GM12874 (cell line): ENCODE measurements around the gene HDAC4.

Source experiments
- CTCF ChIP-seq: IDR thresholded peaks from 2 replicates; pipeline ENCODE4 v1.5.1; 2011; ENCODE audit warnings: low read depth, mild to moderate bottlenecking, control low read depth, low read length, moderate library complexity; ENCODE audit not compliant: insufficient read depth

HDAC4 gene

GRCh38 chr2:239250216-239251081 lies 150.4 kb downstream of the HDAC4 start:
- TF ChIP-seq CTCF = no peak

GRCh38 chr2:239249776-239250175 lies 151.0 kb downstream of the HDAC4 start:
- TF ChIP-seq CTCF = no peak

DNA sequence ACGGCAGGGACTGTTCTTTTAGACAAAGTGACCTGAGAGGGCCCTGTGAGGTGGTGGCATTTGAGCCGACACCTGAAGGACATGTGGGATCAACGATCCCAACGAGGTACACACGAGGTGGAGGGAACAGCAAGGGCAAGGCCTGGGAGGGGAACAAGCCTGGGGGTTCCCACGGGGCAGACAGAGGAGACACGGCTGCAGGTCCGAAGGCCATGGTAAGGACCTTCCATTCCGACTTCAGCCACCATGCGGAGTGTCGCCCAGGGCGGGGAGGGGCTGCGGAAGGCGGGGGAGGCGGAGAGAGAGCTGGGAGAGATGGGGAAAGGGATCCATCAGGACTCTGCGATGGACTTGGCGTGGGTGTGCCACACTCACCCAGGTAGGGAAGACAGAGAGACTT lies 151.8 kb downstream of the HDAC4 start:
- no peak for TF ChIP-seq CTCF

DNA sequence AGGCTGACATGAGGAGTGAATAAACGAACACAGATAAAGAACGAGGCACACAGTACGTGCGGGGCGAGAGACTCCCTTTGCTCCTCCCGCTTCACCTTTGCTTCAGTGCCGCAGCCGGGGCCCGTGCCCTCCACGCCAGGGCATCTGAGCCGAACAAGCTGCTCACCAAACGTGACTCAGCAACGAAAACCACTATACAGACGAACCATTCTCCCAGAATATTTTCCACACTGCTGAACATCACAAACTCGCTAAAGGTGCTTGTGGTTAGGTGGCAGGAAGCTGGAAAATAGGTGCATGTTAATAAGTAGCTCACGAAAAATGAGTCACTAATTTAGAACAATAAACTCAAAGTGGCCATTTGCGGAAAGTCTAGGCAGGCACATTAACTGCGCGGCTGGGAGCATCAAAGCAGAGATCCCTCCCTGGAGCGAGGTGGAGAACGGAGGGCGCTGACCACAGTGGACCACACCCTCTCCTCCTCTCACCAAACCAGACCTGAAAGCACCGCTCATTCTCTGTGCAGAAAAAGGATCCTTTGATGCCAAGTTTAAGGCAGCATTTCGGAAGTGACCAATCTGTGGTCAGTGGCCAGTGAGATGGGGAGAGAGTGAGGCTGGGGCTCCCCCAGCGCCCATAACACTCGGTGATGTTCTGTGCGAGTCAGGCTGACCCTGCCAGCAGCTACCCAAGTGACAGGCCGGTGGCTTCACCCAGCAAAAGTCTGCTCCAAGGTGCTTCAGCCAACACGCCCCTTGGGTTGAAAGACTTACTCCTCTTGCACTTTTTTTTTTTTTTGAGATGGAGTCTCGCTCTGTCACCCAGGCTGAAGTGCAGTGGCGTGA lies 153.2 kb downstream of the HDAC4 start:
- TF ChIP-seq CTCF = no peak

- TF ChIP-seq CTCF = no peak
These were observed 154.1 kb downstream of the HDAC4 start for GRCh38 chr2:239246723-239247122.

DNA sequence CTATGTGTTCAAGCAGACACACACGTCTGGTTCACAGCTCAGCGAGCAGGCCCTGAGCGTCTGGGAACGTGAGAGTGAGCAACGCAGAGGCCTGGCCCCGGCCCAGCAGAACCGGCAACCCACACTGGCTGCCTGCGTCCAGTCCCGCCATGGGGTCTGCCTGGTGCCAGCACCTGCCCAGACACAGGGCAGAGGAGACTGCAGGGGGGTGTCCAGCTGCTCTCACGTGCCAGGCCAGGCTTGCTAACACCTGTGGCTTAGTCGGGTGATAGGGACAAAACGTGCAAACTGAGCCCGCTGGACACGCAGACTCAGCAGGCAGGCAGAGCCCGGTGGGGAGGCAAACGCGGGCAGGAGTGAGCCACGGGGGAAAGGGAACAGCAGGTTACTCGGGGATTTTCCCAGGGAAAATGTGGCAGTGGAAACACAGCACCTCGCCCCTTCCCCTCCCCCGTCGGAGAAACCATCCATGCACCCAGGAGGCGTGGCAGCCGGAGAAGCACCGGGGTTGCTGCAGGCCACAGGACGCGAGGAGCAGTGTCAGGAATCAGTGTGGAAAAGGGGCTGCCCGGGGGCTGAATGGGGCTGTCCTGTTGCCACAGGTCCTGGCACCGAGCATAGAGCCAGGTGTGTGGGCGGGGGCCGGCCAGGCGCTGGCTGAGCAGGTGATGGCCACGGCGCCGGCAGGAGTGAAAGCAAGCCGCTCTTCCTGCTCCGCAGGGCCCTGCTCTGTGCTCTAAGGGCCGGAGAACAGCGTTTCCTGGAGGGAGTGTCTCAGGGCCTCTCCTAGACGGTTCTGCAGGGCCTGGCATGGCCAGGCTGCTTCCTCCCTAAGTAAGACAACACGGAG lies 154.7 kb downstream of the HDAC4 start:
- no peak for TF ChIP-seq CTCF
